GM21360 (cell line): ENCODE results near the gene CTXN1.

Experiments used
- ATAC-seq: cut with Tn5 transposase; IDR thresholded peaks from one replicate; pipeline ENCODE4 v1.9.1; 2021; ENCODE audit warnings: mild to moderate bottlenecking, moderate library complexity; ENCODE audit not compliant: unreplicated experiment

The CTXN1 gene

GRCh38 chr19:7915250-7916102 lies 10.5 kb downstream of the CTXN1 start:
- no peak for ATAC-seq

- ATAC-seq, result no peak
Observed at GRCh38 chr19:7914598-7915045, 11.3 kb downstream of the CTXN1 start, which contains the start of gene TGFBR3L. TSS of gene TGFBR3L (plus strand) at chr19:7914830.

- no peak for ATAC-seq
Observed at GRCh38 chr19:7914099-7914498, 11.8 kb downstream of the CTXN1 start.

- no peak for ATAC-seq
Observed at GRCh38 chr19:7913652-7914051, 12.3 kb downstream of the CTXN1 start.

- no peak for ATAC-seq
Observed at GRCh38 chr19:7912697-7913564, 13.0 kb downstream of the CTXN1 start.

- ATAC-seq, result no peak
Observed at GRCh38 chr19:7912144-7912696, 13.7 kb downstream of the CTXN1 start.

GRCh38 chr19:7911508-7912143 lies 14.3 kb downstream of the CTXN1 start:
- ATAC-seq, result no peak

GRCh38 chr19:7910321-7911161 lies 15.4 kb downstream of the CTXN1 start:
- no peak for ATAC-seq

- no peak for ATAC-seq
Observed at GRCh38 chr19:7909471-7910067, 16.4 kb downstream of the CTXN1 start.

- no peak for ATAC-seq
Observed at GRCh38 chr19:7908742-7909461, 17.0 kb downstream of the CTXN1 start.

- no peak for ATAC-seq
Observed at GRCh38 chr19:7908078-7908699, 17.7 kb downstream of the CTXN1 start.

- no peak for ATAC-seq
Observed at GRCh38 chr19:7907544-7907943, 18.4 kb downstream of the CTXN1 start.

- no peak for ATAC-seq
Observed at GRCh38 chr19:7907122-7907521, 18.8 kb downstream of the CTXN1 start.

GRCh38 chr19:7905859-7906258 lies 20.1 kb downstream of the CTXN1 start:
- no peak for ATAC-seq

- no peak for ATAC-seq
Observed at GRCh38 chr19:7905268-7905667, 20.7 kb downstream of the CTXN1 start.

GRCh38 chr19:7904074-7905020 lies 21.6 kb downstream of the CTXN1 start:
- ATAC-seq, result peak; percentile 26
